AG09309 (cell line): ENCODE results near the gene STXBP1.

Experiments used
- DNase-seq: peaks from one replicate; pipeline ENCODE4 v3.0.0-alpha.2; 2010; ENCODE audit warnings: low read depth
- H3K4me3 ChIP-seq: 2 replicates; pipeline ENCODE4 v1.5.1; 2011; ENCODE audit warnings: mild to moderate bottlenecking, low read depth, low read length, moderate library complexity; ENCODE audit not compliant: control insufficient read depth
- TF ChIP-seq, protein P1 (sequence below): IDR thresholded peaks from 2 replicates; pipeline ENCODE4 v1.5.1; 2011; ENCODE audit warnings: mild to moderate bottlenecking, low read depth, low read length, inconsistent platforms; ENCODE audit not compliant: insufficient read depth, control insufficient read depth; ENCODE audit errors: missing control alignments

STXBP1 gene

DNA sequence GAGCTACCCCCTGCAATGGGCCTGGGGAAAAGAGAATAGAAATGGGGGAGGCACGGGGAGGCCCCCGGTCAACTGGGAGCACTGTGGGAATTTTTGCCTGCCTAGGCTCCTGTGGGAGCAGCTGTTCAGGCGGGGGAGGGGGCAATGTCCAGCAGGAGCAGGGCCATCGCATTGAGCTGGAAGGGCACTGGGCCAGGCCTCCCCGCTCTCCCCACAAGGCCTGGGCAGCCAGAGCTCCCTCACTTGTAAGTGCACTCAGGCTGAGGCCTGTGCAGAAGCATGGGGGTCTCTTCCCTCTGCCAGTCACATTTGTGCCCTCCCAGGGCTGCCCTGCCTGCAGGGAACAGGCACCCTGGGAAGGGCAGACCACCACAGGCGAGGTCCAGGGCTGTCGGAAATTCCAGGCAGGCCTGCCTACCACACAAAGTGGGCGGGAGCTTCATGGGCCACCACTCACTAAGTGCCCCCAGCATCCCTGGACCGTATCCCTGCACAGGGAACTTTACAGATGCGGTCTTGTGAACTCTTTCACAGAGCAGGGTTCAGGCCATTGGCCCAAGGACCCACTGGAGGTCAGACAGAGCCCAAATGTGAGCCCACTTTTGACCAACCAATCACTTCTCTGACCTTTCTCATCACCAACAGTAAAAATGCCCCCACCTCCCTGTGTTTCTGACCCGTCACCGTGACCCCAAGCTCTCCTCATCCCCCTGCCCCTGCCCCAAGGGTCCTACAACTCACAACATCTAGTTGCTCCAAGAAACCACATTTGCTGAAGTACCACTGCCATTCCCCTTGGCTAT is 93.7 kb downstream of the STXBP1 start:
- TF ChIP-seq, protein P1, sequence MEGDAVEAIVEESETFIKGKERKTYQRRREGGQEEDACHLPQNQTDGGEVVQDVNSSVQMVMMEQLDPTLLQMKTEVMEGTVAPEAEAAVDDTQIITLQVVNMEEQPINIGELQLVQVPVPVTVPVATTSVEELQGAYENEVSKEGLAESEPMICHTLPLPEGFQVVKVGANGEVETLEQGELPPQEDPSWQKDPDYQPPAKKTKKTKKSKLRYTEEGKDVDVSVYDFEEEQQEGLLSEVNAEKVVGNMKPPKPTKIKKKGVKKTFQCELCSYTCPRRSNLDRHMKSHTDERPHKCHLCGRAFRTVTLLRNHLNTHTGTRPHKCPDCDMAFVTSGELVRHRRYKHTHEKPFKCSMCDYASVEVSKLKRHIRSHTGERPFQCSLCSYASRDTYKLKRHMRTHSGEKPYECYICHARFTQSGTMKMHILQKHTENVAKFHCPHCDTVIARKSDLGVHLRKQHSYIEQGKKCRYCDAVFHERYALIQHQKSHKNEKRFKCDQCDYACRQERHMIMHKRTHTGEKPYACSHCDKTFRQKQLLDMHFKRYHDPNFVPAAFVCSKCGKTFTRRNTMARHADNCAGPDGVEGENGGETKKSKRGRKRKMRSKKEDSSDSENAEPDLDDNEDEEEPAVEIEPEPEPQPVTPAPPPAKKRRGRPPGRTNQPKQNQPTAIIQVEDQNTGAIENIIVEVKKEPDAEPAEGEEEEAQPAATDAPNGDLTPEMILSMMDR: no peak
- no peak overlapping the region for H3K4me3 ChIP-seq
- DNase-seq: no peak

DNA sequence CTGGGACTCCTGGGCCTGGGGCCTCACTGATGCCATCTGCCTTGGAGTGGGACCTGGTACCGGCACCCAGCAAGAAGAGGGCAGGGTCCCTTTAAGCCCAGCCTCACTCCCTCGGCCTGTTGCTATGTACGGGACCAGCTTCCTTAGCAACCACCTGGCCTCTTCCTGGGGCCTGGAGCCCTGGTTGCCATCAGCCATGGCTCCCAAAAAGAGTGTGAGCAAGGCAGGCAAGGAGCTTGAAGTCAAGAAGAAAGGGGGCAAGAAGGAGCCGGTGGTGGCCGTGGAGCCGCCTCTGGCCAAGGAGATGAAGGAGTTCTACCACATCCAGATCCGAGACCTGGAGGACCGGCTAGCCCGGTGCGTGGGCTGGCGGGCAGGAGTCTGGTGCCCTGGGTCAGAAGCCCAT is 94.8 kb downstream of the STXBP1 start, which contains the start of gene CFAP157:
CFAP157 (plus strand) TSS at position 153 of the 406 bp plus-strand sequence; CDS start at position 197, 44 bp downstream.
- TF ChIP-seq, protein P1: no peak
- no peak within 1 kb of the TSS for H3K4me3 ChIP-seq
- DNase-seq: no peak

DNA sequence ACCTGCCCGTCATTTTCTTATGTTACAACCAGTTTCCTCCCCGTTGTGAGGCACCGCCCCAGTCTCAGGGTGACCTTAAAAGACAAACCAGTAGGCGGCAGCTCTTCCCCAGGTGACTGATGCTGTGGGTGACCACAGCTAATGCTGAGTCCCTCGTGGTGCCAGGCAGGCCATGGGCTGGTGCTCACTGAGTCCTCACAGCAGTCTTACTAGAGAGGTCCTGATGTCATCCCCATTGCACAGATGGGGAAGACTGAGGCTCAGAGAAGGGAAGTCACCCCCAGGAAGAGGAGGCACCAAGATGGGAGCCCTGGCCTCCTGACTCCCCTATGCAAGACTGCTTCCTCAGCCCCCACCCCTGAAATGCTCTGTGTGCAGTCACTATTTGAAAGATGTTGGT is 95.7 kb downstream of the STXBP1 start:
- H3K4me3 ChIP-seq: no peak overlapping the region
- TF ChIP-seq, protein P1: no peak
- no peak for DNase-seq

DNA sequence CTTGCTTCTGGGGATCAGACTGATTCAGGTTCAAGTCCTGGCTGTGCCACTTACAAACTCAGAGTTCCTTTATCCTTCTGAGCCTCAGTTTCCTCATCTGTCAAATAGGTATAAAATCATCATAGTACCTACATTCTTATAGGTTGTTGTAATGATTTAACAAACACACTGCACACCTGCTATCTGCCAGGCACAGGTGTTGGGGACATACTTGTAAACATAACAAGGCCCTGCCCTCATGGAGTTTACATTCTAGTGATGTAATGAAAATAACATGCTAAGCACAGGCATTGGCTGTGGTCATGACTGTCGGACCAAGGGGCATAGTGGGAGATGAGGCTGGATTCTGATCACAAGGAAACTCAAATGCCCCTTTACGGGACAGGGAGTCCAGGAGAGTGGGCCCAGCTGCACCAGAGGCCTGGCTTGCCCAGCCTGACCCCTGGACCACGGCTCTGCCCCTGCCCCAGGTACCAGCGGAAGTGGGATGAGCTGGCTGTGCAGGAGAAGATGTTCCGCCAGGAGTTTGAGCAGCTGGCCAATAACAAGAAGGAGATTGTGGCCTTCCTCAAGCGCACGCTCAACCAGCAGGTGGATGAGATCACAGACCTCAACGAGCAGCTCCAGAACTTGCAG is 97.0 kb downstream of the STXBP1 start:
- no peak for DNase-seq
- TF ChIP-seq, protein P1: no peak

DNA sequence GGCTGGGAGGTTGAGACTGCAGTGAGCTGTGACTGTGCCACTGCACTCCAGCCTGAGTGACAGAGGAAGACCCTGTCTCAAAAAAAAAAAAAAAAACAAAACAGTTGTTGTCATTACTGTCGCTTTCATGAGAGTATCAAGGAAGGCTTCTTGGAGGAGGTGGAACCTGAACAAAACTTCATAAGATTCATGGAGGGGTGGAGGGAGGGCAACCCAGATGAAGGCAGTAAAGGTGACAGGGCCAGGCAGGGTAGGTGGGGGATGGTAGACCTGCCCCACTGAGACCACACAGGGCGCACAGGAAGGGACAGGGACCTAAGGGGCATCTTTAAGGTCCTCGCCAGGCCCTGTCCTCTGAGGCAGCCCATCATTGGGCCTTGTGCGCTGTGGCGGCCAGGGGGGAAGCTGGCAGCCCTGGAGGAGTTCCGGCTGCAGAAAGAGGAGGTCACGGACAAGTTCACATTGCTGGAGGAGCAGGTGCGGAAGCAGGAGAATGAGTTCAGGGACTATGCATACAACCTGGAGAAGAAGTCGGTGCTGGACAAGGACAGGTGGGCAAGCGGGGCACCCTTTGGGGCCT is 98.2 kb downstream of the STXBP1 start:
- no peak for DNase-seq
- TF ChIP-seq, protein P1: no peak
- H3K4me3 ChIP-seq: no peak overlapping the region

More for the DNA sequence above, 97.0 kb downstream of the STXBP1 start:
- H3K4me3 ChIP-seq: no peak overlapping the region

DNA sequence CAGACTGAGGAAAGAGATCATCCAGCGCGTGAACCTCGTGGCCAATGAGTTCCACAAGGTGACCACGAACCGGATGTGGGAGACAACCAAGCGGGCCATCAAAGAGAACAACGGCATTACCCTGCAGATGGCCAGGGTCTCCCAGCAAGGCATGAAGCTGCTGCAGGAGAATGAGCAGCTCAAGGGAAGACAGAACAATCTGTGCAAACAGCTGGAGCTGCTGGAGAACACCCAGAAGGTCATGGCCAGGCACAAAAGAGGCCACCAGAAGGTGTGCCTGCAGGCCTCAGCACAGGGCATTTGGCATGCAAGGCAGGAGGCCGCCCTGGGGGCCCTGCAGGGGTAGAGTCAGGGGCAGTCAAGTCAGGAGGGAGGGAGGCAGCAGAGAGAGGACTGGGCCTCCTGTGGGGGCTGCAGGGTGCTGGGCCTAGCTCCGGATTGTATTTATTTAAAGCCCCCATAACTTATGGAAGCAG is 99.2 kb downstream of the STXBP1 start:
- TF ChIP-seq, protein P1: no peak
- H3K4me3 ChIP-seq: no peak overlapping the region
- no peak for DNase-seq
